ENCODE results near the gene C4BPB.

The C4BPB gene

DNA sequence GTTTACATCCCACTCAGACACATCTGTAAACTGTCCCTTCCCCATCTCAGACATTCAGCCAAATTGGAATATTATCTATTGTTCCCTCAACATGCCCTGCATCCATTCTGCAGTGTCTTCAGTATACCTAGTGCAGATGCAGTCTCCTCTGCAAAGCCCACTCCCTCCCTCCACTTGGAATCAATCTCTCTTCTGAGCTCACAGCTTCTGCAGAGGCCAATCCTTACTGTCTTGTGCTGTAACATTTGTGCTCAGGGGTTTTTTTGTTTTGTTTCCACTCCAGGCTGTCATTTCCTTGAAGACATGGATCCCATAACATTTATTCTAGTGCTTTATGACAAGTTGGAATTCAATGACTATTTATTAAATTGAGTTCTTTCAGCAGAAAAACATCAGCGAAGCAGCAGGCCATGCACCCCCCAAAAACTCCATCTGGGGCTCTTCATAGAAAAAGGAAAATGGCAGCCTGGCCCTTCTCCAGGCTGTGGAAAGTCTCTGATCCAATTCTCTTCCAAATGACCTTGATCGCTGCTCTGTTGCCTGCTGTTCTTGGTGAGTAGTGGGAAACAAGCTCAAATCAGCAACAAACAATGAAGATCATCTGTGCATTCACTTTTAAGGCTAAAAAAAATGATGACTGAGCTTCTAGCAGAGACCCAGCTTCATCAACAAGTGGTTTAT lies 24.1 kb downstream of the C4BPB start:
- no peak overlapping the region for H3K4me3 ChIP-seq (ENCODE audit: low read depth, low read length)
- TF ChIP-seq, protein P1, sequence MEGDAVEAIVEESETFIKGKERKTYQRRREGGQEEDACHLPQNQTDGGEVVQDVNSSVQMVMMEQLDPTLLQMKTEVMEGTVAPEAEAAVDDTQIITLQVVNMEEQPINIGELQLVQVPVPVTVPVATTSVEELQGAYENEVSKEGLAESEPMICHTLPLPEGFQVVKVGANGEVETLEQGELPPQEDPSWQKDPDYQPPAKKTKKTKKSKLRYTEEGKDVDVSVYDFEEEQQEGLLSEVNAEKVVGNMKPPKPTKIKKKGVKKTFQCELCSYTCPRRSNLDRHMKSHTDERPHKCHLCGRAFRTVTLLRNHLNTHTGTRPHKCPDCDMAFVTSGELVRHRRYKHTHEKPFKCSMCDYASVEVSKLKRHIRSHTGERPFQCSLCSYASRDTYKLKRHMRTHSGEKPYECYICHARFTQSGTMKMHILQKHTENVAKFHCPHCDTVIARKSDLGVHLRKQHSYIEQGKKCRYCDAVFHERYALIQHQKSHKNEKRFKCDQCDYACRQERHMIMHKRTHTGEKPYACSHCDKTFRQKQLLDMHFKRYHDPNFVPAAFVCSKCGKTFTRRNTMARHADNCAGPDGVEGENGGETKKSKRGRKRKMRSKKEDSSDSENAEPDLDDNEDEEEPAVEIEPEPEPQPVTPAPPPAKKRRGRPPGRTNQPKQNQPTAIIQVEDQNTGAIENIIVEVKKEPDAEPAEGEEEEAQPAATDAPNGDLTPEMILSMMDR (conservative IDR thresholded peaks at IDR 0.05; ENCODE audit: low read depth, low read length): no peak
- no peak for DNase-seq (ENCODE audit: low read depth)

DNA sequence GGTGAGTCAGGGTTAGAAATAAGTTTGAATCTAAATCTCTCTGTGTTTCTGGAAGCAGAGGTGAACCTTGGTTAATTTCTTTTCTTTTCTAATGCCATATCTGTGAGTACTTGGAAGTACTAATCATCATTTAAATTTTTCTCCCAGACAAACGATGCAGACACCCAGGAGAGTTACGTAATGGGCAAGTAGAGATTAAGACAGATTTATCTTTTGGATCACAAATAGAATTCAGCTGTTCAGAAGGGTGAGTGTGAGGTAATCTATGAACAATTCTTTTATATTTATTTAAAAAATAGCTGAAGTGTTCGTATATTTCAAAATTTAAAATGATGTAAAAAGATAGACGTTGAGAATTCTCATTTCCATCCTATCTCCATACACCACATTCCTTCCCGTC lies 26.6 kb downstream of the C4BPB start:
- DNase-seq (ENCODE audit: low read depth): peak; percentile 8
- H3K4me3 ChIP-seq (ENCODE audit: low read depth, low read length): no peak overlapping the region
- TF ChIP-seq, protein P1 (conservative IDR thresholded peaks at IDR 0.05; ENCODE audit: low read depth, low read length): no peak

DNA sequence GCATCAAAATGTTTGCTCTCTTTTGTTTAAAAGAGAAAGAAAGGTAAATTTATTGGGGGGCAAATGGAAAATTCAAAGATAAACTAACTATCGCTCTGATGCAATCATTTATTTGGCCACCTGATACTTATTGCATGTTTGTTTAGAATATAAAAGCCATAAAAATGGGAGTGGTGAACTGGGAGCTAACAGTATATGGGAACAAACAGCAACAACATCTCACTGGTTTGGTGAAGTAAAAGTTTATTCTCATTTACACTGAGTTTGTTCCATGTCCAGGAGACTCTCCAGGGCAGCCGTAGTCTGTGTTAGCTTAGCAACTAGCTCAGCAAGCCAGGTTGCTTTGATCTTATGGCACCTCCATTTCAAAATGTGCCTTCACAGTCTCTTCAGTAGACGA lies 35.7 kb downstream of the C4BPB start:
- TF ChIP-seq, protein P1 (conservative IDR thresholded peaks at IDR 0.05; ENCODE audit: low read depth, low read length): no peak

DNA sequence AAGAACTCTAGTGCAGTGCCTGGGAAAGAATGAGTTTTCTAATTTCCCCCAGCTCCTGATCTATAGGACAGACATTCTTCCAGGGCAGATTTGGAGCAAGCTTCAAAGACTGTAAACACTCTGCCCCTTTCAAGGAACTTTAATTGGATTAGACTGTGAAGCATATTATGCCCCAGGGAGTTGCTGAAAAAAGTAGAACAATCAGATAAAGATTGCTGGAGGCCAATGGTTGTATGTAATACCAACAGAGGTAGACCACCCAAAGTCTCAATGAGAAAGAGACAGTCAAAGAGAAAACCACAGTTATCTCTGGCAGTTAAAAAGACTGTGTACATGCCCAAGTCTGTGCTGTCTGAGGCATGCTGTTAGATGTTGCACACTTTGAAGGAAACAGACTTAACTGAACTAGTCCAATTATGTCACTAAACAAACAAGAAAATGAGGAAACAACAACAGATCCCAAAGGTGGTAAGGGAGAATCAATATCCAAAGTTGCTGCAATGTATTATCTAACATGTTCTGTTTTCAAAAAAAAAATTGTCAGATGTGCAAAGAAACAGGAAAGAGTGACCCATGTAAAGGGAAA lies 39.8 kb downstream of the C4BPB start:
- TF ChIP-seq, protein P1 (conservative IDR thresholded peaks at IDR 0.05; ENCODE audit: low read depth, low read length): no peak
- DNase-seq (ENCODE audit: low read depth): no peak

More for the DNA sequence above, 35.7 kb downstream of the C4BPB start:
- H3K4me3 ChIP-seq (ENCODE audit: low read depth, low read length): no peak overlapping the region
- DNase-seq (ENCODE audit: low read depth): no peak

DNA sequence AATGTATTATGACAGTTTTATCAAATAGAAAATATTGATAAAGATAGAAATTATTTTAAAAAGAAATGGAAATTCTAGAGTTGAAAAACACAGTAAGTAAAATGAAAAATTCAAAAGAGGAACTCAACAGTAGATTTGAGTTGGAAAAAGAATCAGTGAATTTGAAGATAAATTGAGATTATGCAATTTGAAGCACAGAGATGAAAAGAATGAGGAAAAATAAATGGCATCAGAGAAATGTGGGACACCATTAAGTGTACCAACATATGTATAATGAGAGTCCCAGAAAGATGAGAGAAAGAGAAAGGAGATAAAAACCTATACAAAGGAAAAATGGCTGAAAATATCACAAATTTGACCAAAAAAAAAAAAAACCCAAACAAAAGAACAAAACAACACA lies 40.4 kb downstream of the C4BPB start:
- H3K4me3 ChIP-seq (ENCODE audit: low read depth, low read length): no peak overlapping the region
- DNase-seq (ENCODE audit: low read depth): no peak
- TF ChIP-seq, protein P1 (conservative IDR thresholded peaks at IDR 0.05; ENCODE audit: low read depth, low read length): no peak

More for the DNA sequence above, 39.8 kb downstream of the C4BPB start:
- no peak overlapping the region for H3K4me3 ChIP-seq (ENCODE audit: low read depth, low read length)

DNA sequence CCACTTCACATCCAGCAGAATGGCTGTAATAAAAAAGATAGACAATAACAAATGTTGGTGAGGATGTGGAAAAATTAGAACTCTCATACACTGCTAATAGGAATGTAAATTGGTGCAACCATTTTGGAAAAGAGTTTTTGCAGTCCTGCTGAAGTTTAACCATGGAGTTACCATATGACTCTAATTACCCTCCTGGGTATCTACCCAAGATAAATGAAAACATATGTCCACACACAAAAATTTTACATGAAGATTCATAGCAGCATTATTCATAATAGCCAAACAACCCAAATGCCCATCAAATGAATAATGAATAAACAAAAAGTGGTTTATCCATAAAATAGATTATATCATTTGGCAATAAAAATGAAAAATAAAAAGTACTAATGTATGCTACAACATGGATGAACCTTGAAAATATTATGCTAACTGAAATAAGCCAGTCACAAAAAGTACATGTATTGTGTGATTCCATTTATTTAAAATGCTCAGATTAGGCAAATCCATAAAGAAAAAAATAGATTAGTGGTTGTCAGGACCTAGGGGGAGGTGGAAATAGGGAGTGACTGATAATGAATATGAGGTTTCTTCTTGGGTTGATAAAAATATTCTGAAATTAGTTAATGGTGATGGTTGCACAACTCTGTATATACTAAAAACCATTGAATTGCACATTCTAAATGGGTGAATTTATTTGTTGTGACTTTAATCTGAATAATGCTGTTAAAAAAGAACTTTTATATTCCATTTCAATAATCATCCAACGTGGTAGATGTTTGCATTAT lies 41.8 kb downstream of the C4BPB start:
- DNase-seq (ENCODE audit: low read depth): no peak
- TF ChIP-seq, protein P1 (conservative IDR thresholded peaks at IDR 0.05; ENCODE audit: low read depth, low read length): no peak
- no peak overlapping the region for H3K4me3 ChIP-seq (ENCODE audit: low read depth, low read length)

Measured in choroid plexus epithelial cell (primary cell).